Mucosa of rectum (tissue), 2 donors: ENCODE measurements around the gene SERPINB2.

Experiments
- H3K27ac ChIP-seq, 2 donors: one replicate each; pipeline ENCODE4 v1.7.0; 2013; ENCODE audit warnings: inconsistent platforms in 2 of 2, low read depth in 2 of 2, low read length in 2 of 2
- H3K27me3 ChIP-seq, 2 donors: one replicate each; pipeline ENCODE4 v1.7.0; 2013; ENCODE audit warnings: low read length in 2 of 2; ENCODE audit not compliant: control insufficient read depth in 2 of 2, insufficient read depth in 2 of 2
- H3K36me3 ChIP-seq, 2 donors: one replicate each; pipeline ENCODE4 v1.7.0; 2013; ENCODE audit warnings: low read length in 2 of 2; ENCODE audit not compliant: control insufficient read depth in 2 of 2, insufficient read depth in 2 of 2
- H3K4me1 ChIP-seq, 2 donors: one replicate each; pipeline ENCODE4 v1.7.0; 2013; ENCODE audit warnings: low read length in 2 of 2, mild to moderate bottlenecking in 1 of 2; ENCODE audit not compliant: control insufficient read depth in 2 of 2, insufficient read depth in 2 of 2
- H3K4me3 ChIP-seq, 2 donors: one replicate each; pipeline ENCODE4 v1.7.0; 2013; ENCODE audit warnings: low read length in 2 of 2
- H3K9ac ChIP-seq, 2 donors: one replicate each; pipeline ENCODE4 v1.7.0; 2013; ENCODE audit warnings: low read length in 2 of 2, low read depth in 1 of 2, mild to moderate bottlenecking in 1 of 2
- H3K9me3 ChIP-seq, 2 donors: one replicate each; pipeline ENCODE4 v1.7.0; 2013; ENCODE audit warnings: low read length in 2 of 2; ENCODE audit not compliant: control insufficient read depth in 2 of 2
- donor health status: healthy.
- donor health status: Normal muscosa, but diverticular disease.

SERPINB2 gene

GRCh38 chr18:63868546-63868945, 19.0 kb upstream of the SERPINB2 start:
- H3K4me1 ChIP-seq, result no peaks in the 10 kb centered on the region
- H3K9ac ChIP-seq, result no peak overlapping the region
- H3K27ac ChIP-seq, result no peak overlapping the region
- no peaks in the 10 kb centered on the region for H3K36me3 ChIP-seq
- no peaks in the 10 kb centered on the region for H3K27me3 ChIP-seq
- H3K4me3 ChIP-seq, result no peak overlapping the region
- no peaks in the 10 kb centered on the region for H3K9me3 ChIP-seq

DNA sequence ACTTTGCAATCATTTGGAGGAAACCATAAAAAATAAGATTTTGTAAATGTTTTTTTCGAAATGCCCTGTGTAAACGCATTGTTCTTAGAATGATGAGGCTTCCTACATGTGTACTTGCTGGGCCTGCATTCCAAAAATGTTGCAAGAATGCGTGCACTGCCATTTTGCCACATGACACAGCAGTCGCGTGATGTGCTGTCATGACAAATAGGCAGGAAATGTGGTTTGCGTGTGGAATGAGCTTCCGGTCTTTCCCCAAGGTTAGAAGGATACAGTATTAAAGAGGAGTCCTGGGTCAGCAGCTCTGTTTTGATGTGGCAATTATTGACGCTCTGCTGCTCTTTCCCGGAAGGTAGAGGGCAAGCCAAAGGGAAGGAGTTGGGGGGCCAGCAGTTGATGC, 18.1 kb upstream of the SERPINB2 start:
- no peaks in the 10 kb centered on the region for H3K9me3 ChIP-seq
- H3K9ac ChIP-seq, result no peak overlapping the region
- no peak overlapping the region for H3K27ac ChIP-seq
- no peaks in the 10 kb centered on the region for H3K4me1 ChIP-seq
- H3K27me3 ChIP-seq, result no peaks in the 10 kb centered on the region
- no peak overlapping the region for H3K4me3 ChIP-seq
- no peaks in the 10 kb centered on the region for H3K36me3 ChIP-seq

DNA sequence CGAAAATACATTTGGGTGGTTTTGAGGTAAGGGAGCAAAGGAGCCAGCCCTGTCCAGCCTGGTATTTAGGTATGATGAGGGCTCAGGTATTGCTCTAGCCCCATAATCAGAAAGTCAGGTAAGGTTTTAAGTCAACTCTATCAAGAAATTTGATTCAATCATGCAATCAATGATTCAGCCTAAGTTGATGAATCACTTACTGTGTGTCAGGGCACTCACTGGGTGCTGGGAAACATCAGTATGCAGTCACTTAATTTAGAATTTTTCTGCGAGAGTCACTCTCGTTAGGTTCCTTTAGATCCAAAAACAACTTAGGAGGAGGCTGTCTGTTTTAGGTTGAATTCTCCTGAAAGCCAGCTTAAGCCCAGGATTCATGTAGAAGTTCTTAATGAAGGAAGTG, 17.7 kb upstream of the SERPINB2 start:
- Histone ChIP-seq H3K36me3 (no peaks in the 10 kb centered on the region), H3K9me3 (no peaks in the 10 kb centered on the region), H3K27ac (no peak overlapping the region), H3K27me3 (no peaks in the 10 kb centered on the region), H3K9ac (no peak overlapping the region), H3K4me3 (no peak overlapping the region), H3K4me1 (no peaks in the 10 kb centered on the region)

DNA sequence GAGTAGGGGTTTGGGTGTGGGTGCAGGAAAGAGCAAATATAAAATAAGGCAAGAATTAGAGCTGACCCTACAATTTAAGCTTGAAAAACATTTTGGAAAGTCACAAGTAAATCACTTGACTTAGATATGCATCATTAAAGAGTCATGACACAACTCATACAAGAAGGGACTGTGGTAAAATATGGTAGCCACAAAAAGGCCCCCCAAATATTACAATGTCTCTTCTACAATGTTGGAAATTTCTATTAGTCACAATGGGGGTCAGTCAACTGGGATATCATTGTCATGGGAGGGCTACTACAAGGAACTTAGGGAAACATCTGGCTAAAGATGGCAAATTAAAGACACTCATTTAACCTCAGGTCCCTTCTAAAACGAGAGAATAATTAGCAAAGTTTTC, 15.7 kb upstream of the SERPINB2 start:
- no peaks in the 10 kb centered on the region for H3K9me3 ChIP-seq
- no peaks in the 10 kb centered on the region for H3K36me3 ChIP-seq
- no peaks in the 10 kb centered on the region for H3K27me3 ChIP-seq
- no peak overlapping the region for H3K9ac ChIP-seq
- no peak overlapping the region for H3K4me3 ChIP-seq
- H3K4me1 ChIP-seq, result no peaks in the 10 kb centered on the region
- no peak overlapping the region for H3K27ac ChIP-seq

- H3K27me3 ChIP-seq, result no peaks in the 10 kb centered on the region
- no peak overlapping the region for H3K9ac ChIP-seq
- H3K4me1 ChIP-seq, result no peaks in the 10 kb centered on the region
- H3K27ac ChIP-seq, result no peak overlapping the region
- no peaks in the 10 kb centered on the region for H3K9me3 ChIP-seq
- no peaks in the 10 kb centered on the region for H3K36me3 ChIP-seq
- no peak overlapping the region for H3K4me3 ChIP-seq
Observed at GRCh38 chr18:63872586-63872985, 14.9 kb upstream of the SERPINB2 start.

DNA sequence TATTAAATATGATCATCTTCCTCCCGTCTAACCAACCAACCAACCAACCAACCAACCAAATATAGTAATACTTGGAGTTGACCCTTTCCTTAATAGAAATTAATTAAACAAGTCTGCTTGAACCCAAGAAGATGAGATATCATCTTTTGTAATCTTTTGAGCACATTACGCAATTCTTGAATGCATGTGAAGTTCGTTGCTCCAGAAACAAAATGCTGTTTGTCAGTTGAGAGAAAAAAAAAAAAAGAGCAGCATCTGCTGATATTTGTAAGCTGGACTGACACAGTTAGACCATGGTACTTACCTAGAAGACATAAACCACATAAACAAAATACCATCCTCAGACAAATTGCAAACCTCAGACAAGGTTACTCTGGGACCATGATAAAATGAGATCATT, 9.2 kb upstream of the SERPINB2 start:
- Histone ChIP-seq H3K9ac (no peak overlapping the region), H3K9me3 (no peaks in the 10 kb centered on the region), H3K36me3 (no peaks in the 10 kb centered on the region), H3K4me1 (no peaks in the 10 kb centered on the region), H3K27ac (no peak overlapping the region), H3K27me3 (no peaks in the 10 kb centered on the region), H3K4me3 (no peak overlapping the region)

DNA sequence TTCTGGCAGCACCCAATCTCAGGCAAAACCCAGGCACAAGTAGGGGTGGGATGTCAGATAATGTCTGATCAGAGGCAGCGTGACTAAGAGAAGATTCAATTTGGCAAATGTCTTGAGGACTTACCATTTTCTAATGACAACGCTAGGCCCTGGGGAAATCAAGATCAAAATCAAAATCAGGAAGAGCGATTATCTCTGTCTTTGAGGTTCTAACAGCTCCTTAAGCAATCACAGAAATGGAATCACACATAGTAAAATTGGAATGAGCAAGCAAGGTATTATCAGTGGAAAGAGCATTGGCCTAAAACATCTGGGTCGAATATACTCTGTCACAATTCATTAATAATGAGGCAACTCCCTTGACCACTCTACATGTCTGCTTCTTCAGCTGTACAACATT, 8.6 kb upstream of the SERPINB2 start:
- no peak overlapping the region for H3K27ac ChIP-seq

GRCh38 chr18:63879709-63880108, 7.8 kb upstream of the SERPINB2 start:
- H3K9ac ChIP-seq, result no peak overlapping the region
- no peak overlapping the region for H3K4me3 ChIP-seq
- no peak overlapping the region for H3K27ac ChIP-seq
- H3K9me3 ChIP-seq, result no peaks in the 10 kb centered on the region
- H3K27me3 ChIP-seq, result no peaks in the 10 kb centered on the region
- H3K36me3 ChIP-seq, result no peaks in the 10 kb centered on the region
- H3K4me1 ChIP-seq, result no peaks in the 10 kb centered on the region

More for the DNA sequence above, 8.6 kb upstream of the SERPINB2 start:
- H3K4me3 ChIP-seq, result no peak overlapping the region
- no peaks in the 10 kb centered on the region for H3K27me3 ChIP-seq
- no peaks in the 10 kb centered on the region for H3K36me3 ChIP-seq
- H3K4me1 ChIP-seq, result no peaks in the 10 kb centered on the region
- H3K9ac ChIP-seq, result no peak overlapping the region
- H3K9me3 ChIP-seq, result no peaks in the 10 kb centered on the region

- Histone ChIP-seq H3K27ac (no peak overlapping the region), H3K27me3 (no peaks in the 10 kb centered on the region), H3K36me3 (no peaks in the 10 kb centered on the region), H3K9me3 (no peaks in the 10 kb centered on the region), H3K4me3 (no peak overlapping the region), H3K4me1 (no peaks in the 10 kb centered on the region), H3K9ac (no peak overlapping the region)
Observed at GRCh38 chr18:63881851-63882250, 5.7 kb upstream of the SERPINB2 start.

GRCh38 chr18:63882333-63883141, 5.0 kb upstream of the SERPINB2 start:
- no peaks in the 10 kb centered on the region for H3K9me3 ChIP-seq
- no peak overlapping the region for H3K27ac ChIP-seq
- no peak overlapping the region for H3K9ac ChIP-seq
- no peaks in the 10 kb centered on the region for H3K36me3 ChIP-seq
- H3K27me3 ChIP-seq, result no peaks in the 10 kb centered on the region
- H3K4me1 ChIP-seq, result no peaks in the 10 kb centered on the region
- no peak overlapping the region for H3K4me3 ChIP-seq
